HG03060 (cell line): ENCODE measurements around the gene MVB12B.

Experiments
- ATAC-seq: cut with Tn5 transposase; IDR thresholded peaks from one replicate; pipeline ENCODE4 v1.9.1; 2021; ENCODE audit warnings: low read depth, moderate number of reproducible peaks; ENCODE audit not compliant: unreplicated experiment

Gene MVB12B

GRCh38 chr9:126482361-126483044 is 155.9 kb downstream of the MVB12B start:
- ATAC-seq: no peak

DNA sequence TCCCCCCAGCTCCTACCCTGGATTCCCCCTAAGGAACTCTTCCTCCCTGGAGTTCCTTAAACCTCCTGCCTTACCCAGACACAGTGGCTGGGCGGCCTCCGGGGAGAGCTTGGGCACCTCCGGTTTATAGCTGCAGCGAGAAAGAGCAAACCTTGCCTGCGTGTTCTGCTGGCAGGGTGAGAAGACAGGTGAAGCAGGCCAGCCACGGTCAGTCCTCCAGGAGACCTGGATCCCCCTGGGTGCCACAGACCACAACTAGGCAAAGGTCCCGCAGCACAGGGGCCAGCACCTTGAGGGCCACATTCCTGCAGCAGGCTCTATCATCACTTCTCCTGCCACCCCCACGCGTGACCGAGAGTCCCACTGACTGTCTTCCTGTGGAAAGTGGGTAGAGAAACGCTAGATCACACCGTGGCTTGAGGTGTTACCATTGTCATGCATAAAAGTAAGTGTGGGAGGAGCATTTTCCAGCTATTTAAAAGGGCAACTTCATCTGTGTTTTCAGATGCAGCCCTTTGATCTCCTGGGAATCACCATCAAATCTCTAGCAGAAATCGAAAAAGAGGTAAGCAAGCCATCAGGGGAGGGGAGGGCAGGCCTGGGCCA is 156.9 kb downstream of the MVB12B start:
- no peak for ATAC-seq

DNA sequence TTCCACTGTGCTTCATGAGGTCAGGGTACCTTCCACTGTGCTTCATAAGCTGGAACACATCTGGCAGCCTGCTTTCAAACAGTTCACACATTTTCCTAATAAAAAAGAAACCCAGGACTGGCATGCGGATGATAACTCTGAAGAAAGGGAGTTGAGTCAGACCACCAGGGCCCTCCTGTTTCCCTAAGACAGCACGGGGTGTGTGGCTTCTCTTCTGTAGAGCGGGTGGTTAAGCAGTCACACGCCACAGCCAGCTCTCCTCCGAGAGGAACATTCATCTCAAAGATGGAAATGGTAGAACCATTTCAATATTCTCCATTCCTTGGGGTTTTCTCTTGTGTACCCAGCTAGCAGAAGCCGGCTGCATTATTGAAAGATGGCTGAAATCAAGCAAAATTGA is 159.0 kb downstream of the MVB12B start:
- ATAC-seq: no peak

- ATAC-seq: no peak
These were observed 159.6 kb downstream of the MVB12B start for GRCh38 chr9:126486276-126486675.

GRCh38 chr9:126487856-126488255 is 161.2 kb downstream of the MVB12B start:
- ATAC-seq: no peak

DNA sequence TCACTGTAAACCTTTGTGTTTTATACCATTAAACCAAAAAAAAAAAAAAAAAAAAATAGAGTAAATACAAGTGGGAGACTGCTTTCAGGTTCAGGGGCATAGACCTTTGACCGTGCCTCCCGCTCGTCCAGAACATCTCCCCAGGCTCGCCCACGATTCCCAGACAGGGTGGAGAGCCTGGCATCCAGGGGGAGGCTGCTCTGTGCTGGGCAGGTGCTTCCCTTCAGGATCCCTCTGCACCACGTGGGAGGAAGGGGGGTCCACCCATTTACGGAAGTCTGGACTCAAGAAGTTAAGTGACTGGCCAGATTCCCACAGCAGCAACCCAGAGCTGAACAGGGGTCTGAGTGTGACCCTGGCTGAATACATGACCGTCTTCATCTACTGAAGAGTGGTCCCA is 161.7 kb downstream of the MVB12B start:
- ATAC-seq: no peak

GRCh38 chr9:126488881-126489404 is 162.3 kb downstream of the MVB12B start:
- no peak for ATAC-seq

DNA sequence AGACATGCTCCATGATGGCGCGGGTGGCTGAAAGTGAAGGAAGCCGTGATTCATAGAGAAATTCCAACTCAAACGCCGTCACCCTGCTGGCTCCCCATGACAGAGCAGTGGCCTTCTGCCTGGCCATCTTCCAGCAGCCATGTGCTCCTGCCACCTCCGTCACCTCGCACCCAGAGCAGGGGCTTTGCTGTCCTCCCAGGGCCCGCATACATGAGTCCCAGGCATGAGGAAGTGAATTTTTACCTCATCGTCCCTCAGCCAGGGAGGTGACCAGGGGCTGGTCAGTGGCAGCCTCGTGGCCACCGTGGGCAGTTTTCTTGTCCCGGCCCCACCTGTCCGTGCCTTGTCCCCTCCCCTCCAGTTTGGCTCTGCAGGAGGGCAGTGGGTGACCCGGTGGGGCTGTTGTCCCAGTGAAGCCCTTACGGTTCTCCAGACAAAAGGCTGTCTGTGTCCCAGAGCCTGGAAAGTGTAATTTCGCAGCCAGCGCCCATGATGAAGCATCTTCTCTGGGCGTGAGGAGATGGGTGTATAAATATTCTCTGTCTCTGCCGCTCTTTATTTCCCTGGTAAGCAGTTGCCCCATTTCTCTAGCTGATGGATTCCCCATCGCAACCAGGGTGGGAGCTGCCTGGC is 163.1 kb downstream of the MVB12B start:
- no peak for ATAC-seq

DNA sequence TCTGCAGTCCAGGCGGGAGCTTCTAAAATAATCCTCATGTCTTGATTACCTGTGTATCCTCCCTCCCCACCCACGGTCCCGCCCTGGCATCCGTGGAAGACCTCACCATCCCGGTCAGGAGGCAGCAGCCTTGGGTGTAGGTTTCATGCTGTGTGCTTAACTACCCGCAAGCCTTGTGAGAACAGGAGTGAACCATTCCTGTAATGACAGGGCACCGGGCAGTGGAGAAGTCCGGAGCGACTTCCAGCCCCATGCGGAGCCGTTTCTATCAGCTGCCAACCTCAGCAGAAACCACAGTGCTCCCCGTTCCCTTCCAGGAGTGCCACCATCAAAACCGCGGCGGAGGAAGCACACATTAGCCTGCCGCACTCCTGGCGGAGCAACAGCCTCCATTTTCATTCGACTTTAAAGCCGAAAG is 163.6 kb downstream of the MVB12B start:
- ATAC-seq: no peak

- no peak for ATAC-seq
These were observed 164.4 kb downstream of the MVB12B start for GRCh38 chr9:126490871-126491567.

DNA sequence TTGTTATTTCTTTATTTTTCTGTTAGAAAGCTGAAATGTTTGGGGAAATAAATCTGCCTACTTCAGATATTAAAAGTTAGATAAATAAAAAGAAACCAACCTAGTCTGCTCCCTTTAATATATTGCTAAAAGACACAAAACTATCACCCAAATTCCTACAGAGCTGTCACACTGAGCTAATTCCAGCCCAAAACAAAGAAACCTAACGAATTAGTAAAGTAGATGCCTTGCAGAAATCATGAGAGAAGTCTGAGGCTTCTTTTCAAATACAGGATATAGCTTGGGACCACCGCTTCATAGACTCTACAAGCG is 164.9 kb downstream of the MVB12B start:
- ATAC-seq: no peak

DNA sequence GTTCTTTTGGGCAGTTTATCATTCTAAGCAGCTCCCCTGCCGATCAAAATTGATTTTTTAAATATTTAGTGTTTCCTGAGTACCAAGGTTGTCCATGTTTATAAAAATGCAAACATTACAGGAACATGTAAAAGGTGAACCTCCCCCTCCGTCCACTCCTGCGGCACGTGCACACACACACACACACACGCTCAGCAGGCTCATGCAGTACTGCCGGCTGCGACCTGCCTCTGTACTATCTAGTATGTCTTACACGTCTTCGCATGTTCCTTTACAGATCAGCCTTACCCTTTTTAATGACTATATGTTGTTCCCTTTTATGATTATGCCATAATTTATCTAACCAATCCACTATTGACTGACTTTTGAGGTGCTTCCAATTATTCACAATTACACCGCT is 165.3 kb downstream of the MVB12B start:
- no peak for ATAC-seq

DNA sequence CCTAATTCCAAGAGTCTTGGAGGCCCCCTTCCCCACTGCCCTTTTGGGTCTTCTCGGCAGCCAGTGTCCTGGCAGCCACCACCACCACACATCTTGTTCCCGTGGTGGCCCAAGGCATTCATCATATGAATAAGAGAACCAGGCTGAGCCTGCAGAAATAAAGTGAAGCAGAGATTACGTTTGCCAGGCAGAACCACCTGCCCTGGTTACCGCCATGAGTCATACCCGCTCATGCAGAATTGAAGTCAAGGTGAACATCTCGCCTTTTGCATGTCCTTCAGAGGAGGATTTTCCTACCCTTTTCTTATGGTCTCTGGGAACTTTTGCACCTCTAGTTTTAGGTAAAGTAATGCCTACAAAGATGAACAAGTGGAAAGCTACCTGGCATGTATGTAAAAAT is 167.6 kb downstream of the MVB12B start:
- no peak for ATAC-seq

DNA sequence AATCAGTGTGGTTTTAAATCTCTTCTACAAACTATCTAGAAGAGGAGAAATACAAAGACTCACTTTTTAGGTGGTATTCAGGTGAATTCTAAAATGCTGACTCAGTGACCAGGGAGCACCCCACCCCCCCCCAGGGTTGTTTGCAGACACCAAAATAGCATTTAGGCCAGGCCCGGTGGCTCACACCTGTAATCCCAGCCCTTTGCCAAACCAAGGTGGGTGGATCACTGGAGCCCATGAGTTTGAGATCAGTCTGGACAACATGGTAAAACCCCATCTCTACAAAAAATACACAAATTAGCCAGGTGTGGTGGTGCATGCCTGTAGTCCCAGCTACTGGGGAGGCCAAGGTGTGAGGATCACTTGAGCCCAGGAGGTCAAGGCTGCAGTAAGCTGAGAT is 168.1 kb downstream of the MVB12B start:
- ATAC-seq: no peak

- ATAC-seq: no peak
These were observed 169.0 kb downstream of the MVB12B start for GRCh38 chr9:126495411-126496180.

GRCh38 chr9:126496181-126496576 is 169.6 kb downstream of the MVB12B start:
- ATAC-seq: no peak

GRCh38 chr9:126496781-126497659 is 170.4 kb downstream of the MVB12B start:
- ATAC-seq: no peak

GRCh38 chr9:126497660-126498275 is 171.1 kb downstream of the MVB12B start:
- no peak for ATAC-seq

DNA sequence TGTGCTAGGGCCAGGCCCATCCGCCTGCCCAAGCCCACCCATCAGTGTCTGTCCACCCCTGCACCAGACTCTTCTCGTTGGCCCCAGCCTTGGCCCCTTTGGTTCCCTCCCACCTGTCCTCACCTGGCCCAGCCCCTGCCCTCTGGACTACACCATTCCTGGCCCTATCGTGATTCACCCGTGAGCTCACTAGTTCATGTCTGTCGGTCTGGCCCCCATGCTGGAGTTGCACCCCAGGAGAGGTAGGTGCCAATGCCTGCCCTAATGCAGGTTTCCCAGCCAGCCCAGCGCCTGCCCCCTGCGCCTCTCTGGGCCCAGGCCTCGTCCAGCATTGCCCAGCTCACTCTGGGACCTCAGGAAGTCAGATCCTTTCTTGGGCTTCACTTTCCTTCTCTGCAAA is 171.7 kb downstream of the MVB12B start:
- no peak for ATAC-seq
